ENCODE results near the gene KCNJ5. TPM values are rescaled to one million over a fixed set of nuclear protein-coding genes. Genes with fewer than 3 reads are reported as not detected.

The KCNJ5 gene
- total RNA-seq, 1 experiment from 2014 or later: 0.17 TPM

DNA sequence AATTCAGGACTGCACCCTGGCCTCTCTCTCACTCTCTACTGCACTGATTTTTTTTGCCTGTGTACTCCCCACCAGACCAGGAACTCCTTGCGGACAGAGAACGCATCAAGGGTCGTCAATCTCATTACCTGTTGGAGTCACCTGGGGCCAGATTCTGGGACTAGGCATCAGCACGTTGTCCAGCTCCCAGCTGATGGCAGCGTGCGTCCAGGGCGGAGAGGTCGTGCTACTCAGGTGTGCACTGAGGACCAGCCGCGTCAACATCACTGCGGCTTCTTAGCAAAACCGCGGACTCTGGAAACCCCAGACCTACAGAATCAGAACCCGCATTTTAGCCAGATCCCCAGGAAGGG is 13.1 kb downstream of the KCNJ5 start:
- H3K9me3 ChIP-seq (ENCODE audit: control insufficient read depth in 1 of 2, insufficient read depth in 1 of 2, low read depth in 1 of 2, low read length in 2 of 2): no peaks in the 10 kb centered on the region
- ChIA-PET POLR2A (no interaction called here), RAD21 (ENCODE audit: low non-redundant PET in 1 of 2, low total read pairs in 2 of 2, uncharacterized antibody in 2 of 2, unreplicated experiment in 2 of 2) (no interaction called here), CTCF (interaction anchor here (3.0 to 6.5 kb wide), 3 partner anchors 14 to 52 kb away, joined by 10 to 55 read pairs (median 10); partner anchors contain the start of gene KCNJ5)
- no peaks in the 10 kb centered on the region for H4K20me1 ChIP-seq (ENCODE audit: insufficient read depth)
- no peak overlapping the region for H3K27ac ChIP-seq (ENCODE audit: low read depth, low read length)
- H3K27me3 ChIP-seq (ENCODE audit: insufficient read depth, low read length): no peaks in the 10 kb centered on the region
- H3K4me3 ChIP-seq (replicated peaks in 1 of 2; ENCODE audit: low read depth in 1 of 2, low read length in 2 of 2): no peak overlapping the region
- no peaks in the 10 kb centered on the region for H3K79me2 ChIP-seq (ENCODE audit: insufficient read depth, low read length)
- H3K36me3 ChIP-seq (ENCODE audit: control insufficient read depth in 1 of 2, insufficient read depth in 2 of 2, low read length in 2 of 2): no peaks in the 10 kb centered on the region
- intact Hi-C loops (cut with micrococcal nuclease): no loop called here
- no peak overlapping the region for H2AFZ ChIP-seq (ENCODE audit: low read depth, low read length, poor library complexity, severe bottlenecking)
- H3K4me2 ChIP-seq (ENCODE audit: low read length): peak overlapping the region; percentile 93; the same call in 1 of the 2 replicates
- no peaks in the 10 kb centered on the region for H3K9me2 ChIP-seq (ENCODE audit: insufficient read depth)
- no peak for DNase-seq (ENCODE audit: low read depth, low spot score)
- no peak for ATAC-seq
- peaks cover 23 to 41% of the 10 kb centered on the region in 2 experiments for H3K4me1 ChIP-seq (ENCODE audit: control insufficient read depth in 1 of 2, insufficient read depth in 2 of 2, low read length in 2 of 2)
- no TSS peak for BruUV-seq (replicated peaks)
- no peak overlapping the region for H3K9ac ChIP-seq (ENCODE audit: low read length)
- TF ChIP-seq RAD21 (IDR thresholded peaks at IDR 0.05; ENCODE audit: low read depth) (no peak), SIN3A (IDR thresholded peaks at IDR 0.05; ENCODE audit: low read depth) (no peak), SP1 (IDR thresholded peaks at IDR 0.05; ENCODE audit: low read depth) (no peak), ELF1 (IDR thresholded peaks at IDR 0.05; ENCODE audit: borderline replicate concordance, low read depth) (no peak), EZH2 (IDR thresholded peaks at IDR 0.05) (no peak)

GRCh38 chr11:128904656-128905344 is 13.6 kb downstream of the KCNJ5 start:
- Histone ChIP-seq H4K20me1 (ENCODE audit: insufficient read depth) (no peaks in the 10 kb centered on the region), H3K9ac (ENCODE audit: low read length) (peak overlapping the region; percentile 60), H3K27me3 (ENCODE audit: insufficient read depth, low read length) (no peaks in the 10 kb centered on the region), H3K9me3 (ENCODE audit: control insufficient read depth in 1 of 2, insufficient read depth in 1 of 2, low read depth in 1 of 2, low read length in 2 of 2) (no peaks in the 10 kb centered on the region), H3K79me2 (ENCODE audit: insufficient read depth, low read length) (no peaks in the 10 kb centered on the region), H3K9me2 (ENCODE audit: insufficient read depth) (no peaks in the 10 kb centered on the region), H3K4me2 (ENCODE audit: low read length) (peak overlapping the region; percentile 93), H2AFZ (ENCODE audit: low read depth, low read length, poor library complexity, severe bottlenecking) (no peak overlapping the region), H3K36me3 (ENCODE audit: control insufficient read depth in 1 of 2, insufficient read depth in 2 of 2, low read length in 2 of 2) (no peaks in the 10 kb centered on the region), H3K4me1 (ENCODE audit: control insufficient read depth in 1 of 2, insufficient read depth in 2 of 2, low read length in 2 of 2) (peaks cover 23 to 42% of the 10 kb centered on the region in 2 experiments), H3K27ac (ENCODE audit: low read depth, low read length) (no peak overlapping the region; the same call in 1 of the 2 replicates), H3K4me3 (replicated peaks in 1 of 2; ENCODE audit: low read depth in 1 of 2, low read length in 2 of 2) (peak overlapping the region; percentile 58 to 69)
- DNase-seq (ENCODE audit: low read depth, low spot score): no peak
- ChIA-PET POLR2A (no interaction called here), CTCF (interaction anchor here (0.9 to 6.5 kb wide), 7 partner anchors 10 to 732 kb away, joined by 3 to 55 read pairs (median 7); partner anchors contain the start of gene KCNJ5), RAD21 (ENCODE audit: low non-redundant PET in 1 of 2, low total read pairs in 2 of 2, uncharacterized antibody in 2 of 2, unreplicated experiment in 2 of 2) (no interaction called here)
- peak; percentile 59 for ATAC-seq
- no TSS peak for BruUV-seq (replicated peaks)
- intact Hi-C loops (cut with micrococcal nuclease): no loop called here
- TF ChIP-seq ATF3 (IDR thresholded peaks at IDR 0.05) (no peak), EGR1 (IDR thresholded peaks at IDR 0.05; ENCODE audit: low read depth) (no peak), POLR2AphosphoS5 (IDR thresholded peaks at IDR 0.05; ENCODE audit: low read depth, low read length) (no peak; the same call in 1 of the 2 replicates), CBX3 (IDR thresholded peaks at IDR 0.05; ENCODE audit: low read depth) (no peak), REST (IDR thresholded peaks at IDR 0.05; ENCODE audit: low read depth) (no peak), RAD21 (IDR thresholded peaks at IDR 0.05; ENCODE audit: low read depth) (no peak), ELF1 (IDR thresholded peaks at IDR 0.05; ENCODE audit: borderline replicate concordance, low read depth) (no peak), FOSL1 (IDR thresholded peaks at IDR 0.05; ENCODE audit: low read depth) (no peak), SIN3A (IDR thresholded peaks at IDR 0.05; ENCODE audit: low read depth) (no peak), EZH2 (IDR thresholded peaks at IDR 0.05) (no peak), EZH2phosphoT487 (IDR thresholded peaks at IDR 0.05; ENCODE audit: borderline replicate concordance) (no peak), TCF7L2 (IDR thresholded peaks at IDR 0.05; ENCODE audit: borderline replicate concordance, extremely low read depth, insufficient read depth, insufficient read length) (no peak), SRF (IDR thresholded peaks at IDR 0.05; ENCODE audit: low read depth) (no peak), ZFX (IDR thresholded peaks at IDR 0.05) (no peak), SP1 (IDR thresholded peaks at IDR 0.05; ENCODE audit: low read depth) (no peak), CEBPB (IDR thresholded peaks at IDR 0.05; ENCODE audit: low read depth) (no peak), YY1 (IDR thresholded peaks at IDR 0.05; ENCODE audit: extremely low read depth, insufficient replicate concordance, low read depth, low read length) (no peak)
